Body of pancreas (tissue), 4 donors: ENCODE results near the gene GP1BA.

Experiments
- CTCF ChIP-seq, 7 experiments: fragments of 450-650 bp in 4 of 7; fragments of 200-600 bp in 3 of 7; sonication (generic) in 3 of 7; IDR thresholded peaks; one replicate each; pipeline ENCODE4 v1.5.1; 2016 to 2019; ENCODE audit warnings: antibody characterized with exemption in 7 of 7
- POLR2A ChIP-seq, 3 donors: fragments of 450-650 bp; IDR thresholded peaks; one replicate each; pipeline ENCODE4 v1.6.1; 2016; ENCODE audit warnings: antibody characterized with exemption in 3 of 3, mild to moderate bottlenecking in 2 of 3

- TF ChIP-seq POLR2A (IDR thresholded peaks at IDR 0.05) (no peak), CTCF (IDR thresholded peaks at IDR 0.05) (no peak)
Observed at GRCh38 chr17:4896332-4897197, 35.5 kb upstream of the GP1BA start.
